C4-2B (cell line): ENCODE measurements around the gene REC114.
"Not testable (repeated sequence)": the region's sequence is repeated elsewhere in the genome, so short reads cannot be mapped to it uniquely, and the experiment has no call there.

Experiments
- H3K27ac ChIP-seq: fragments of 450-650 bp; 2 replicates; pipeline ENCODE4 v1.5.1; 2017
- CTCF ChIP-seq: fragments of 450-650 bp; conservative IDR thresholded peaks from 2 replicates; pipeline ENCODE4 v1.5.1; 2017; ENCODE audit warnings: mild to moderate bottlenecking
- ZFX ChIP-seq: fragments of 450-650 bp; IDR thresholded peaks from 2 replicates; pipeline ENCODE4 v1.6.1; 2017

The REC114 gene

GRCh38 chr15:73442968-73443367 is at the start of gene REC114:
Gene REC114 (plus strand): TSS chr15:73443164. CDS start chr15:73443186, 22 bp downstream.
- H3K27ac ChIP-seq = no peak within 1 kb of the TSS
- TF ChIP-seq ZFX = no peak
- TF ChIP-seq CTCF = no peak

GRCh38 chr15:73393336-73393735 is 49.6 kb upstream of the REC114 start:
- H3K27ac ChIP-seq = no peak overlapping the region
- TF ChIP-seq ZFX (no peak), CTCF (no peak)

GRCh38 chr15:73394782-73395181 is 48.2 kb upstream of the REC114 start:
- TF ChIP-seq ZFX (no peak), CTCF (no peak)
- H3K27ac ChIP-seq = no peak overlapping the region

- no peak for TF ChIP-seq ZFX
- TF ChIP-seq CTCF = no peak
- no peak overlapping the region for H3K27ac ChIP-seq
These were observed 47.3 kb upstream of the REC114 start for GRCh38 chr15:73395671-73396070.

GRCh38 chr15:73397461-73397860 is 45.5 kb upstream of the REC114 start:
- no peak overlapping the region for H3K27ac ChIP-seq
- TF ChIP-seq CTCF = no peak
- no peak for TF ChIP-seq ZFX

- TF ChIP-seq CTCF (no peak), ZFX (no peak)
- H3K27ac ChIP-seq = no peak overlapping the region
These were observed 44.1 kb upstream of the REC114 start for GRCh38 chr15:73398861-73399260.

GRCh38 chr15:73400222-73400621 is 42.7 kb upstream of the REC114 start:
- not testable (repeated sequence) for H3K27ac ChIP-seq

- TF ChIP-seq ZFX (no peak), CTCF (no peak)
- H3K27ac ChIP-seq = no peak overlapping the region
These were observed 39.8 kb upstream of the REC114 start for GRCh38 chr15:73403171-73403570.
